ENCODE results near the gene RSKR. TPM values are rescaled to one million over a fixed set of nuclear protein-coding genes. Genes with fewer than 3 reads are reported as not detected.

Gene RSKR
- total RNA-seq, 1 experiment from 2014 or later = 35.1 TPM

DNA sequence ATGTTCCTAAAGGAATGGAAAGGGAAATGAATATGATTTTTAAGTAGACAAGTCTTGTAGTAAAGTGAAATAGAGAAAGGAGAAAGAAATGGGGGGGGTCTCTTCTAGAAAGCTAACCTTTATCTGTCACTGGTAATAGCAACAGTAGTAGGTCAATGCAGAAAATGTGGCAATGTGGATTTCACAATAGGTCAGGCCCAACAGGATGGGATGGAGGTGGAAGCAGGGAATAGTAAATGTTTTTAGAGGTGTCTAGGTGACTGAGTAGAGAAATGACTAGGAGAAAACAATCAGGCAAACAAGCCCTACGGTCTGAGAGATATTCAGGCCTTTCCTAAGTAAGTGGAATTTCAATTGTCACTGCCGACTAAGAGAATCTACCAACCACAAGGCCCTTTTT lies 6.0 kb upstream of the RSKR start:
- no TSS peak for BruUV-seq (replicated peaks)
- TF ChIP-seq, protein P1, sequence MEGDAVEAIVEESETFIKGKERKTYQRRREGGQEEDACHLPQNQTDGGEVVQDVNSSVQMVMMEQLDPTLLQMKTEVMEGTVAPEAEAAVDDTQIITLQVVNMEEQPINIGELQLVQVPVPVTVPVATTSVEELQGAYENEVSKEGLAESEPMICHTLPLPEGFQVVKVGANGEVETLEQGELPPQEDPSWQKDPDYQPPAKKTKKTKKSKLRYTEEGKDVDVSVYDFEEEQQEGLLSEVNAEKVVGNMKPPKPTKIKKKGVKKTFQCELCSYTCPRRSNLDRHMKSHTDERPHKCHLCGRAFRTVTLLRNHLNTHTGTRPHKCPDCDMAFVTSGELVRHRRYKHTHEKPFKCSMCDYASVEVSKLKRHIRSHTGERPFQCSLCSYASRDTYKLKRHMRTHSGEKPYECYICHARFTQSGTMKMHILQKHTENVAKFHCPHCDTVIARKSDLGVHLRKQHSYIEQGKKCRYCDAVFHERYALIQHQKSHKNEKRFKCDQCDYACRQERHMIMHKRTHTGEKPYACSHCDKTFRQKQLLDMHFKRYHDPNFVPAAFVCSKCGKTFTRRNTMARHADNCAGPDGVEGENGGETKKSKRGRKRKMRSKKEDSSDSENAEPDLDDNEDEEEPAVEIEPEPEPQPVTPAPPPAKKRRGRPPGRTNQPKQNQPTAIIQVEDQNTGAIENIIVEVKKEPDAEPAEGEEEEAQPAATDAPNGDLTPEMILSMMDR (IDR thresholded peaks at IDR 0.05; ENCODE audit: unreplicated experiment) = no peak
- H3K27me3 Mint-ChIP-seq (ENCODE audit: unreplicated experiment) = no peaks in the 10 kb centered on the region
- no peaks in the 10 kb centered on the region for H3K9me3 Mint-ChIP-seq (ENCODE audit: low read depth, unreplicated experiment)
- DNase-seq = no peak
- H3K4me1 Mint-ChIP-seq (ENCODE audit: low read depth, unreplicated experiment) = no peaks in the 10 kb centered on the region
- H3K4me3 Mint-ChIP-seq (ENCODE audit: low read depth, unreplicated experiment) = no peak overlapping the region
- H3K36me3 Mint-ChIP-seq (ENCODE audit: insufficient read depth, unreplicated experiment) = peaks cover 22% of the 10 kb centered on the region
- intact Hi-C loops (cut with micrococcal nuclease; ENCODE audit: unreplicated experiment) = no loop called here
- no peak overlapping the region for H3K27ac Mint-ChIP-seq (ENCODE audit: unreplicated experiment)
- CTCF ChIA-PET = no interaction called here

DNA sequence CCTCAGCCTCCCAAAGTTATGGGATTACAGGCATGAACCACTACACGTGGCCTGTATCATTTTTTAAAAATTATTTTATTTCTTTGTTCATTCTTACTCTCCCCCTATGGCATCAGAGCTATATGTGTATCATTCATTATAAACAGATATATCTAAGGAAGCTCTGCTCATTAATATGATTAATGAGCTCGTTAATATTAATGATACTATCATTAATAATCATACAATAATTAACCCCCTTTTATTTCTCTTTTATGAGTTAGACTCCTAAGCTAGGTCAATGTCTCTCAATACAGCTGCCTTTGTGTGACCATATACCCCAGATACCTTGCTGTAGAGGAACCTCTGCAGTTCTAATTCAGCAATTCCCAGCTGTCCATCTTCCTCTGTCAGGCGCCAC lies 4.5 kb upstream of the RSKR start:
- CTCF ChIA-PET = no interaction called here
- Mint-ChIP-seq H3K9me3 (ENCODE audit: low read depth, unreplicated experiment) (no peaks in the 10 kb centered on the region), H3K27me3 (ENCODE audit: unreplicated experiment) (no peaks in the 10 kb centered on the region), H3K4me3 (ENCODE audit: low read depth, unreplicated experiment) (no peak overlapping the region), H3K36me3 (ENCODE audit: insufficient read depth, unreplicated experiment) (peaks cover 22% of the 10 kb centered on the region), H3K4me1 (ENCODE audit: low read depth, unreplicated experiment) (no peaks in the 10 kb centered on the region), H3K27ac (ENCODE audit: unreplicated experiment) (no peak overlapping the region)
- no TSS peak for BruUV-seq (replicated peaks)
- DNase-seq = no peak
- intact Hi-C loops (cut with micrococcal nuclease; ENCODE audit: unreplicated experiment) = no loop called here
- TF ChIP-seq, protein P1 (IDR thresholded peaks at IDR 0.05; ENCODE audit: unreplicated experiment) = no peak

DNA sequence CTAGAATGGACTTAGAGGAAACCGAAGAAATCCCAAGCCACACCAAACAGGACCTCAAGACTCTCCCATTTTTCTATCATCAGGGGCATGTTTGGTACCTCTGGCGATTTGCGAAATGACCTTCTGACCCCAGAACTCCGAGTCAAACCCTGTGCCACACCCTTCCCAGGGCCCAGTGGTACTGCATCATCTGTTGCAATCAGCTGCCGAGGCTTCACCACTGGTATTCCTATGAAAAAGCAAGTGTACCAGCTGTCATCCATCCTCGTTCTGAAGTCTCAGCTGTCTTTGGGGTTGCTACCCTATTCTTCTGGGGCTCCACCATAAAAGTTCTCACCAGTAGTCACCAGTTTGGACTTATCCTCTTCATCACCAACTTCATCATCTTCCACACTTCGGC lies 2.3 kb upstream of the RSKR start:
- Mint-ChIP-seq H3K27me3 (ENCODE audit: unreplicated experiment) (no peaks in the 10 kb centered on the region), H3K9me3 (ENCODE audit: low read depth, unreplicated experiment) (no peaks in the 10 kb centered on the region), H3K4me3 (ENCODE audit: low read depth, unreplicated experiment) (no peak overlapping the region), H3K27ac (ENCODE audit: unreplicated experiment) (no peak overlapping the region), H3K36me3 (ENCODE audit: insufficient read depth, unreplicated experiment) (peaks cover 11% of the 10 kb centered on the region), H3K4me1 (ENCODE audit: low read depth, unreplicated experiment) (no peaks in the 10 kb centered on the region)
- TF ChIP-seq, protein P1 (IDR thresholded peaks at IDR 0.05; ENCODE audit: unreplicated experiment) = no peak
- CTCF ChIA-PET = no interaction called here
- no TSS peak for BruUV-seq (replicated peaks)
- intact Hi-C loops (cut with micrococcal nuclease; ENCODE audit: unreplicated experiment) = no loop called here
- DNase-seq = no peak

DNA sequence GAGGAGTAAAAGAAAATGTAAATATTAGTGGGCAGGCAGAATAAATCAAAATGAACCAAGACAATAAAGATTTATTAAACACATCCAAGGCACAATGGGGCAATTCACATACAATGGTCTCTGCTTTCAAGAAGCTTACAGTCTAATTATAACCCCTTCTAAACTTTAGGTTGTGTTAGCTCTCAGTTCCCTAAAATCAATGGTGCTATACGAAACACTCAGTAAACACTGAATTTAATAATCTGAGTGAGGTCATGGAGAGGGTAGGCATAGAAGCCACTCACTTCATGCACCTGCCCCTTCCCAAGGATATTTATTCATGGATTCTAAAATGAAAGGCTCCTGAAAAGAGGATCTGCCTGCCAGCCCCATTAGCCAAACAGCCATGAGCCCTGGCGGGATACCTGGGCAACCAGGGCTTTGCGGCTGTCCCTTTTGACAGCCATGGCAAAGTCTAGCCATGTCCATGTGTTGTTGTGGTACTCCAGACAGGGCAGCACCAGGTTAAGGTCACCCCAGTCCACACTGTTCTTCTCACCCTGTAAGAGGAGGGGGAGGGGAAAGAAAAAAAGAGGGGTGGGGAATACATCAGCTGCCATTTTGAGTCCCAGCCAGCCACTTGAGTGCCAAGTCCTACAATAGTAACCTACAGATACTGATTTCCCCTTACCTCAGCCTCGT lies 1.4 kb upstream of the RSKR start:
- intact Hi-C loops (cut with micrococcal nuclease; ENCODE audit: unreplicated experiment) = no loop called here
- no TSS peak for BruUV-seq (replicated peaks)
- Mint-ChIP-seq H3K27me3 (ENCODE audit: unreplicated experiment) (no peaks in the 10 kb centered on the region), H3K4me3 (ENCODE audit: low read depth, unreplicated experiment) (no peak overlapping the region), H3K27ac (ENCODE audit: unreplicated experiment) (no peak overlapping the region), H3K9me3 (ENCODE audit: low read depth, unreplicated experiment) (no peaks in the 10 kb centered on the region), H3K4me1 (ENCODE audit: low read depth, unreplicated experiment) (no peaks in the 10 kb centered on the region), H3K36me3 (ENCODE audit: insufficient read depth, unreplicated experiment) (peaks cover 11% of the 10 kb centered on the region)
- no peak for DNase-seq
- CTCF ChIA-PET = no interaction called here
- TF ChIP-seq, protein P1 (IDR thresholded peaks at IDR 0.05; ENCODE audit: unreplicated experiment) = no peak
